OCI-LY7 (cell line): ENCODE data around the gene CSNK1G2. TPM values are rescaled to one million over a fixed set of nuclear protein-coding genes. Genes with fewer than 3 reads are reported as not detected.

Experiments used
- BruUV-seq: library from RNA; stranded (reverse); fragments of 400-500 nt; replicated peaks from 2 replicates; lab custom pipeline; 2021; lab: Mats Ljungman, UMichigan
- CTCF ChIA-PET: fragments of 300-600 bp; sonication (Branson Sonifier 250); formaldehyde crosslinking; loops from one replicate; lab custom pipeline; 2022; ENCODE audit warnings: antibody characterized with exemption; ENCODE audit not compliant: unreplicated experiment; lab: Charles Lee
- POLR2A ChIA-PET: fragments of 300-600 bp; sonication (Branson Sonifier 250); formaldehyde crosslinking; loops from one replicate; lab custom pipeline; 2022; ENCODE audit warnings: antibody characterized with exemption; lab: Charles Lee
- DNase-seq: peaks from one replicate; pipeline ENCODE4 v3.0.0-alpha.2; 2015; ENCODE audit warnings: low spot score
- H2AFZ ChIP-seq: fragments of 200-600 bp; sonication (generic), shearing (Covaris generic); 2 replicates; pipeline ENCODE4 v1.6.1; 2014; ENCODE audit warnings: mild to moderate bottlenecking, antibody characterized with exemption, low read length, moderate library complexity
- H3K27ac ChIP-seq: fragments of 200-600 bp; sonication (generic); 2 replicates; pipeline ENCODE4 v1.5.1; 2014; ENCODE audit warnings: mixed run types, low read depth, mild to moderate bottlenecking, moderate library complexity, low read length, inconsistent platforms; ENCODE audit not compliant: poor library complexity, severe bottlenecking
- H3K36me3 ChIP-seq: fragments of 200-600 bp; sonication (generic); 2 replicates; pipeline ENCODE4 v1.6.1; 2014; ENCODE audit warnings: mild to moderate bottlenecking, antibody characterized with exemption, low read length, moderate library complexity, mixed read lengths; ENCODE audit not compliant: insufficient read depth
- H3K4me1 ChIP-seq: fragments of 200-600 bp; sonication (generic); 2 replicates; pipeline ENCODE4 v1.5.1; 2014; ENCODE audit warnings: mild to moderate bottlenecking, low read length; ENCODE audit not compliant: insufficient read depth, poor library complexity, severe bottlenecking
- H3K4me2 ChIP-seq: fragments of 200-600 bp; sonication (generic); 2 replicates; pipeline ENCODE4 v1.6.1; 2014; ENCODE audit warnings: mild to moderate bottlenecking, low read length
- H3K4me3 ChIP-seq: fragments of 200-600 bp; sonication (generic); 2 replicates; pipeline ENCODE4 v1.5.1; 2014; ENCODE audit warnings: mild to moderate bottlenecking, low read depth, low read length; ENCODE audit not compliant: poor library complexity, severe bottlenecking
- H3K79me2 ChIP-seq: fragments of 200-600 bp; sonication (generic); 2 replicates; pipeline ENCODE4 v1.6.1; 2016; ENCODE audit warnings: low read depth, mild to moderate bottlenecking, low read length, moderate library complexity, mixed read lengths; ENCODE audit not compliant: insufficient read depth
- H3K9me2 ChIP-seq: fragments of 200-600 bp; sonication (generic); 2 replicates; pipeline ENCODE4 v1.6.1; 2016; ENCODE audit warnings: mild to moderate bottlenecking, low read length, mixed read lengths; ENCODE audit not compliant: insufficient read depth
- H3K9me3 ChIP-seq: fragments of 200-600 bp; sonication (generic); 2 replicates; pipeline ENCODE4 v1.6.1; 2014; ENCODE audit warnings: mild to moderate bottlenecking, mixed run types, low read length, mixed read lengths
- H4K20me1 ChIP-seq: fragments of 200-600 bp; sonication (generic); 2 replicates; pipeline ENCODE4 v1.6.1; 2014; ENCODE audit warnings: mild to moderate bottlenecking, antibody characterized with exemption, low read length, moderate library complexity, mixed read lengths; ENCODE audit not compliant: insufficient read depth
- EZH2phosphoT487 ChIP-seq: fragments of 200-600 bp; sonication (generic); IDR thresholded peaks from 2 replicates; pipeline ENCODE4 v1.6.1; 2018; ENCODE audit warnings: low read depth, borderline replicate concordance, mild to moderate bottlenecking, mixed run types, antibody characterized with exemption, low read length, moderate library complexity, mixed read lengths
- intact Hi-C: fragments of 100-400 bp; cut with micrococcal nuclease; formaldehyde crosslinking; loops from one replicate; pipeline ENCODE4 v1.10.0; 2022; ENCODE audit not compliant: unreplicated experiment
- total RNA-seq, 2 experiments: library from RNA; depleted of rRNA in 1 of 2; stranded (reverse); fragments of >200 nt in 1 of 2; shearing (Covaris generic) in 1 of 2; gene quantifications; 2 replicates each; pipeline ENCODE4 v1.2.3, GENCODE V29; 2014 to 2022
- TF ChIP-seq, protein P1 (sequence below): fragments of 200-600 bp; sonication (generic); conservative IDR thresholded peaks from 2 replicates; pipeline ENCODE4 v1.5.1; 2014; ENCODE audit warnings: mild to moderate bottlenecking, antibody characterized with exemption, low read length, moderate library complexity, mixed read lengths

CSNK1G2 gene
- total RNA-seq, 2 experiments from 2014 or later = 95.9 to 133 TPM

GRCh38 chr19:1957562-1958248, 16.7 kb downstream of the CSNK1G2 start:
- no TSS peak for BruUV-seq
- H4K20me1 ChIP-seq = no peaks in the 10 kb centered on the region
- no peaks in the 10 kb centered on the region for H3K9me2 ChIP-seq
- POLR2A ChIA-PET = no interaction called here
- no peak overlapping the region for H3K4me3 ChIP-seq
- TF ChIP-seq EZH2phosphoT487 = no peak
- TF ChIP-seq, protein P1, sequence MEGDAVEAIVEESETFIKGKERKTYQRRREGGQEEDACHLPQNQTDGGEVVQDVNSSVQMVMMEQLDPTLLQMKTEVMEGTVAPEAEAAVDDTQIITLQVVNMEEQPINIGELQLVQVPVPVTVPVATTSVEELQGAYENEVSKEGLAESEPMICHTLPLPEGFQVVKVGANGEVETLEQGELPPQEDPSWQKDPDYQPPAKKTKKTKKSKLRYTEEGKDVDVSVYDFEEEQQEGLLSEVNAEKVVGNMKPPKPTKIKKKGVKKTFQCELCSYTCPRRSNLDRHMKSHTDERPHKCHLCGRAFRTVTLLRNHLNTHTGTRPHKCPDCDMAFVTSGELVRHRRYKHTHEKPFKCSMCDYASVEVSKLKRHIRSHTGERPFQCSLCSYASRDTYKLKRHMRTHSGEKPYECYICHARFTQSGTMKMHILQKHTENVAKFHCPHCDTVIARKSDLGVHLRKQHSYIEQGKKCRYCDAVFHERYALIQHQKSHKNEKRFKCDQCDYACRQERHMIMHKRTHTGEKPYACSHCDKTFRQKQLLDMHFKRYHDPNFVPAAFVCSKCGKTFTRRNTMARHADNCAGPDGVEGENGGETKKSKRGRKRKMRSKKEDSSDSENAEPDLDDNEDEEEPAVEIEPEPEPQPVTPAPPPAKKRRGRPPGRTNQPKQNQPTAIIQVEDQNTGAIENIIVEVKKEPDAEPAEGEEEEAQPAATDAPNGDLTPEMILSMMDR = no peak
- no peak for DNase-seq
- H3K36me3 ChIP-seq = peaks cover 17% of the 10 kb centered on the region; the same call in 1 of the 2 replicates
- CTCF ChIA-PET = no interaction called here
- H3K4me2 ChIP-seq = no peak overlapping the region
- H3K9me3 ChIP-seq = no peaks in the 10 kb centered on the region
- H3K27ac ChIP-seq = no peak overlapping the region
- no peaks in the 10 kb centered on the region for H3K4me1 ChIP-seq
- 0 out of 2 replicates have a peak, but pooled peaks cover 1% of the 10 kb centered on the region for H3K79me2 ChIP-seq
- H2AFZ ChIP-seq = no peak overlapping the region
- intact Hi-C loops = no loop called here

GRCh38 chr19:1959928-1960589, 19.1 kb downstream of the CSNK1G2 start:
- H3K9me2 ChIP-seq = no peaks in the 10 kb centered on the region
- no peak overlapping the region for H2AFZ ChIP-seq
- no peak for DNase-seq
- ChIA-PET CTCF (no interaction called here), POLR2A (no interaction called here)
- no peak for TF ChIP-seq EZH2phosphoT487
- TF ChIP-seq, protein P1 = no peak
- H3K4me3 ChIP-seq = no peak overlapping the region
- peaks cover 10% of the 10 kb centered on the region for H3K36me3 ChIP-seq
- H3K27ac ChIP-seq = no peak overlapping the region
- no peaks in the 10 kb centered on the region for H4K20me1 ChIP-seq
- H3K4me2 ChIP-seq = no peak overlapping the region
- intact Hi-C loops = no loop called here
- no peaks in the 10 kb centered on the region for H3K9me3 ChIP-seq
- H3K4me1 ChIP-seq = no peaks in the 10 kb centered on the region
- BruUV-seq = no TSS peak
- H3K79me2 ChIP-seq = no peaks in the 10 kb centered on the region
